ENCODE measurements around the gene SLC25A42.
"Not testable (repeated sequence)": the region's sequence is repeated elsewhere in the genome, so short reads cannot be mapped to it uniquely, and the experiment has no call there.

SLC25A42 gene

GRCh38 chr19:19139876-19140229 is 76.1 kb downstream of the SLC25A42 start:
- no peak for DNase-seq

- DNase-seq: no peak
Measured at GRCh38 chr19:19140476-19140875, 76.7 kb downstream of the SLC25A42 start.

- no peak for DNase-seq
Measured at GRCh38 chr19:19142347-19142746, 78.6 kb downstream of the SLC25A42 start.

- no peak for DNase-seq
Measured at GRCh38 chr19:19145281-19145680, 81.5 kb downstream of the SLC25A42 start.

GRCh38 chr19:19145684-19146608 is 82.2 kb downstream of the SLC25A42 start:
- DNase-seq: peak; percentile 55

- no peak for DNase-seq
Measured at GRCh38 chr19:19146865-19147264, 83.1 kb downstream of the SLC25A42 start.

- DNase-seq: no peak
Measured at GRCh38 chr19:19147344-19147743, 83.5 kb downstream of the SLC25A42 start.

- DNase-seq: not testable (repeated sequence)
Measured at GRCh38 chr19:19148504-19148903, 84.7 kb downstream of the SLC25A42 start.

- DNase-seq: no peak
Measured at GRCh38 chr19:19149435-19149834, 85.6 kb downstream of the SLC25A42 start.

- DNase-seq: no peak
Measured at GRCh38 chr19:19151418-19151817, 87.6 kb downstream of the SLC25A42 start.

- no peak for DNase-seq
Measured at GRCh38 chr19:19152668-19153384, 89.0 kb downstream of the SLC25A42 start.

GRCh38 chr19:19154768-19155494 is 91.1 kb downstream of the SLC25A42 start:
- no peak for DNase-seq

- no peak for DNase-seq
Measured at GRCh38 chr19:19155495-19156219, 91.9 kb downstream of the SLC25A42 start.

- DNase-seq: no peak
Measured at GRCh38 chr19:19157808-19158207, 94.0 kb downstream of the SLC25A42 start.

GRCh38 chr19:19159534-19159933 is 95.7 kb downstream of the SLC25A42 start:
- DNase-seq: no peak

- DNase-seq: no peak
Measured at GRCh38 chr19:19160461-19161035, 96.8 kb downstream of the SLC25A42 start.

GRCh38 chr19:19162495-19162894 is 98.7 kb downstream of the SLC25A42 start:
- DNase-seq: no peak
